HepG2 (cell line): Measurements from ENCODE around the gene AGT. TPM values are rescaled to one million over a fixed set of nuclear protein-coding genes. Genes with fewer than 3 reads are reported as not detected.
A peak's percentile ranks its signal among the peaks of the same experiment; 100 is the strongest.

Experiments
- ATAC-seq: fragments of 200-7000 bp; cut with Tn5 transposase; 3 replicates; pipeline ENCODE4 v1.9.1; 2020; ENCODE audit warnings: mild to moderate bottlenecking, moderate library complexity
- BruUV-seq: library from RNA; stranded (reverse); fragments of 400-500 nt; replicated peaks from 2 replicates; lab custom pipeline; 2021; lab: Mats Ljungman, UMichigan
- CTCF ChIA-PET: fragments of 300-600 bp; formaldehyde crosslinking; extraction: SDS; loops from one replicate; lab custom pipeline; 2021; ENCODE audit warnings: low total read pairs, inconsistent platforms, low intra/inter-chr PET ratio; lab: Yijun Ruan, JAX
- POLR2A ChIA-PET: fragments of 350-600 bp; sonication (Branson Sonifier 250); formaldehyde crosslinking; loops from one replicate; lab custom pipeline; 2020; ENCODE audit warnings: antibody characterized with exemption, inconsistent platforms; lab: Yijun Ruan, JAX
- DNase-seq: peaks from one replicate; pipeline ENCODE4 v3.0.0-alpha.2; 2015; ENCODE audit warnings: low spot score
- FAIRE-seq: peaks from 3 replicates; lab custom pipeline; 2011; peaks lifted over from hg19 to GRCh38; lab: Jason Lieb, UNC
- H2AFZ ChIP-seq: one replicate; pipeline ENCODE4 v1.6.1; 2011; ENCODE audit warnings: low read length, inconsistent platforms
- H3K27ac ChIP-seq: fragments of 300-600 bp; 3 replicates; pipeline ENCODE4 v1.8.0; 2011; ENCODE audit warnings: mixed run types, mild to moderate bottlenecking, mixed read lengths, low read length, inconsistent platforms; ENCODE audit not compliant: insufficient read depth; ENCODE audit errors: extremely low read length
- H3K27me3 ChIP-seq, 2 experiments: fragments of 200-600 bp in 1 of 2; 2 replicates in 1 of 2; 3 replicates in 1 of 2; pipeline versions ENCODE4 v1.6.0 to v1.8.0; 2011; ENCODE audit warnings: low read length in 2 of 2, mild to moderate bottlenecking in 2 of 2, moderate library complexity in 2 of 2, inconsistent platforms in 1 of 2; ENCODE audit not compliant: insufficient read depth in 2 of 2, control insufficient read depth in 1 of 2
- H3K36me3 ChIP-seq, 2 experiments: fragments of 200-600 bp in 1 of 2; replicated peaks in 1 of 2; 2 replicates in 1 of 2; 3 replicates in 1 of 2; pipeline versions ENCODE4 v1.5.1 to v1.8.0; 2011; ENCODE audit warnings: low read length in 2 of 2, inconsistent platforms in 1 of 2; ENCODE audit not compliant: insufficient read depth in 2 of 2, control insufficient read depth in 1 of 2
- H3K4me1 ChIP-seq: 2 replicates; pipeline ENCODE4 v1.5.1; 2012; ENCODE audit warnings: low read length, inconsistent platforms; ENCODE audit not compliant: insufficient read depth
- H3K4me2 ChIP-seq: 2 replicates; pipeline ENCODE4 v1.6.0; 2011; ENCODE audit warnings: low read depth, low read length, inconsistent platforms
- H3K4me3 ChIP-seq, 3 experiments: fragments of 200-600 bp in 1 of 3; sonication (generic), shearing (Covaris generic) in 1 of 3; replicated peaks in 1 of 3; 2 replicates each; pipeline ENCODE4 v1.5.1; 2011 to 2016; ENCODE audit warnings: low read length in 3 of 3, inconsistent platforms in 2 of 3, low read depth in 2 of 3, mild to moderate bottlenecking in 2 of 3, control low read depth in 1 of 3, mixed read lengths in 1 of 3; ENCODE audit not compliant: insufficient read depth in 1 of 3
- H3K79me2 ChIP-seq: one replicate; pipeline ENCODE4 v1.6.1; 2011; ENCODE audit warnings: low read length, inconsistent platforms; ENCODE audit not compliant: insufficient read depth
- H3K9ac ChIP-seq: 2 replicates; pipeline ENCODE4 v1.6.0; 2011; ENCODE audit warnings: mild to moderate bottlenecking, low read depth, low read length, inconsistent platforms; ENCODE audit not compliant: insufficient read depth
- H3K9me3 ChIP-seq: 2 replicates; pipeline ENCODE4 v1.5.1; 2012; ENCODE audit warnings: mild to moderate bottlenecking, low read length
- H4K20me1 ChIP-seq: 2 replicates; pipeline ENCODE4 v1.6.0; 2011; ENCODE audit warnings: inconsistent platforms, mild to moderate bottlenecking, low read length, moderate library complexity; ENCODE audit not compliant: insufficient read depth
- CERS6 ChIP-seq: sonication (generic); formaldehyde crosslinking; IDR thresholded peaks from 2 replicates; pipeline ENCODE4 v1.5.0; 2020; ENCODE audit warnings: missing genetic modification reagents
- DBP ChIP-seq: sonication (generic); formaldehyde crosslinking; IDR thresholded peaks from 2 replicates; pipeline ENCODE4 v1.4.0; 2020; ENCODE audit warnings: missing genetic modification reagents; ENCODE audit errors: not compliant biosample characterization
- ELF3 ChIP-seq: IDR thresholded peaks from 2 replicates; pipeline ENCODE4 v1.6.1; 2016; ENCODE audit warnings: missing genetic modification reagents, missing compliant biosample characterization
- GABPB1 ChIP-seq: IDR thresholded peaks from 2 replicates; pipeline ENCODE4 v1.6.1; 2016; ENCODE audit warnings: mild to moderate bottlenecking, missing genetic modification reagents, moderate library complexity, missing compliant biosample characterization
- KLF11 ChIP-seq: IDR thresholded peaks from 2 replicates; pipeline ENCODE4 v1.6.1; 2016; ENCODE audit warnings: missing compliant biosample characterization
- KLF12 ChIP-seq: sonication (generic); formaldehyde crosslinking; IDR thresholded peaks from 2 replicates; pipeline ENCODE4 v1.4.0; 2020; ENCODE audit warnings: missing genetic modification reagents, borderline replicate concordance
- MTA3 ChIP-seq: sonication (generic); formaldehyde crosslinking; IDR thresholded peaks from 2 replicates; pipeline ENCODE4 v1.4.0; 2020; ENCODE audit warnings: missing genetic modification reagents
- NFE2 ChIP-seq: sonication (generic); formaldehyde crosslinking; IDR thresholded peaks from 2 replicates; pipeline ENCODE4 v1.4.0; 2020; ENCODE audit warnings: missing genetic modification reagents
- NR1H2 ChIP-seq: sonication (generic); formaldehyde crosslinking; IDR thresholded peaks from 2 replicates; pipeline ENCODE4 v1.8.1; 2022; ENCODE audit warnings: low read depth, missing genetic modification reagents, borderline replicate concordance
- PAF1 ChIP-seq: IDR thresholded peaks from 2 replicates; pipeline ENCODE4 v1.6.1; 2016; ENCODE audit warnings: missing genetic modification reagents, missing compliant biosample characterization
- POLR2A ChIP-seq, 2 experiments: IDR thresholded peaks; 2 replicates each; pipeline ENCODE4 v1.6.1; 2011; ENCODE audit warnings: low read depth in 2 of 2, low read length in 2 of 2, mild to moderate bottlenecking in 1 of 2, moderate library complexity in 1 of 2; ENCODE audit not compliant: insufficient read depth in 1 of 2
- REL ChIP-seq: sonication (generic); formaldehyde crosslinking; conservative IDR thresholded peaks from 2 replicates; pipeline ENCODE4 v1.8.0; 2022; ENCODE audit warnings: mild to moderate bottlenecking, missing genetic modification reagents, moderate library complexity
- SALL2 ChIP-seq: sonication (generic); formaldehyde crosslinking; IDR thresholded peaks from 2 replicates; pipeline ENCODE4 v1.8.1; 2023; ENCODE audit warnings: mild to moderate bottlenecking, missing genetic modification reagents, inconsistent platforms
- ZBTB1 ChIP-seq: sonication (generic); formaldehyde crosslinking; IDR thresholded peaks from 2 replicates; pipeline ENCODE4 v1.4.0; 2020; ENCODE audit warnings: missing genetic modification reagents, borderline replicate concordance
- ZC3H13 ChIP-seq: sonication (generic); formaldehyde crosslinking; IDR thresholded peaks from 2 replicates; pipeline ENCODE4 v1.8.1; 2023; ENCODE audit warnings: mild to moderate bottlenecking, missing genetic modification reagents, moderate library complexity
- ZFP37 ChIP-seq: sonication (generic); formaldehyde crosslinking; IDR thresholded peaks from 2 replicates; pipeline ENCODE4 v1.4.0; 2020; ENCODE audit warnings: missing genetic modification reagents, borderline replicate concordance
- ZKSCAN8 ChIP-seq: IDR thresholded peaks from 2 replicates; pipeline ENCODE4 v1.6.1; 2016; ENCODE audit warnings: borderline replicate concordance, missing genetic modification reagents, missing compliant biosample characterization
- ZNF180 ChIP-seq: sonication (generic); formaldehyde crosslinking; IDR thresholded peaks from 2 replicates; pipeline ENCODE4 v1.4.0; 2020; ENCODE audit warnings: low read depth, missing genetic modification reagents, borderline replicate concordance
- ZNF234 ChIP-seq: sonication (generic); formaldehyde crosslinking; conservative IDR thresholded peaks from 2 replicates; pipeline ENCODE4 v1.5.1; 2020; ENCODE audit warnings: mild to moderate bottlenecking, missing genetic modification reagents
- ZNF569 ChIP-seq: sonication (generic); formaldehyde crosslinking; IDR thresholded peaks from 2 replicates; pipeline ENCODE4 v1.5.0; 2020; ENCODE audit warnings: mild to moderate bottlenecking, missing genetic modification reagents, moderate library complexity, borderline replicate concordance
- ZNF572 ChIP-seq: sonication (generic); formaldehyde crosslinking; IDR thresholded peaks from 2 replicates; pipeline ENCODE4 v1.5.1; 2020; ENCODE audit warnings: mild to moderate bottlenecking, missing genetic modification reagents
- ZNF629 ChIP-seq: sonication (generic); formaldehyde crosslinking; conservative IDR thresholded peaks from 2 replicates; pipeline ENCODE4 v1.5.0; 2020; ENCODE audit warnings: missing genetic modification reagents
- ZNF740 ChIP-seq: sonication (generic); formaldehyde crosslinking; IDR thresholded peaks from 2 replicates; pipeline ENCODE4 v1.4.0; 2020; ENCODE audit warnings: missing genetic modification reagents
- ZNF768 ChIP-seq: sonication (generic); formaldehyde crosslinking; IDR thresholded peaks from 2 replicates; pipeline ENCODE4 v1.4.0; 2020; ENCODE audit warnings: missing genetic modification reagents
- ZNF891 ChIP-seq: sonication (generic); formaldehyde crosslinking; IDR thresholded peaks from 2 replicates; pipeline ENCODE4 v1.5.0; 2020; ENCODE audit warnings: mild to moderate bottlenecking, missing genetic modification reagents
- WGBS: methylation state at CpG from one replicate; pipeline ENCODE4 v1.1.6; 2017; ENCODE audit warnings: low lambda C conversion rate; 5-methylcytosine and 5-hydroxymethylcytosine counted together
- in situ Hi-C: cut with HindIII; loops from 2 replicates; pipeline ENCODE4 v1.10.0; 2017; ENCODE audit warnings: low pct_unique_long_range_greater_than_20kb; ENCODE audit not compliant: extremely low pct_ligation_motif_present
- intact Hi-C: fragments of 100-400 bp; cut with micrococcal nuclease; formaldehyde crosslinking; loops from one replicate; pipeline ENCODE4 v1.10.0; 2022; ENCODE audit not compliant: unreplicated experiment
- polyA plus RNA-seq, 8 experiments: library from polyadenylated mRNA; depleted of rRNA in 3 of 8; stranded (reverse) in 7 of 8; unstranded in 1 of 8; fragments of >200 nt; fragmentation: Illumina TruSeq in 4 of 8; extraction: Trizol in 4 of 8; gene quantifications; 2 replicates each; pipeline versions ENCODE4 v1.2.1 to v1.2.3, GENCODE V29; 2011 to 2016; ENCODE audit warnings: low read depth in 4 of 8, missing spikeins in 1 of 8, mixed read lengths in 1 of 8; ENCODE audit not compliant: insufficient read depth in 1 of 8
- total RNA-seq, 5 experiments: library from RNA; depleted of rRNA; stranded (reverse); fragments of >200 nt; fragmentation: Illumina TruSeq; extraction: Trizol; gene quantifications; 2 replicates each; pipeline ENCODE4 v1.2.3, GENCODE V29; 2016; ENCODE audit warnings: low read depth in 1 of 5

Gene AGT
- total and polyA plus RNA-seq, 2 of the 13 experiments (the other 11 are each of a cell fraction or from before 2014, with no cell fraction given) = 892 to 2,071 TPM

DNA sequence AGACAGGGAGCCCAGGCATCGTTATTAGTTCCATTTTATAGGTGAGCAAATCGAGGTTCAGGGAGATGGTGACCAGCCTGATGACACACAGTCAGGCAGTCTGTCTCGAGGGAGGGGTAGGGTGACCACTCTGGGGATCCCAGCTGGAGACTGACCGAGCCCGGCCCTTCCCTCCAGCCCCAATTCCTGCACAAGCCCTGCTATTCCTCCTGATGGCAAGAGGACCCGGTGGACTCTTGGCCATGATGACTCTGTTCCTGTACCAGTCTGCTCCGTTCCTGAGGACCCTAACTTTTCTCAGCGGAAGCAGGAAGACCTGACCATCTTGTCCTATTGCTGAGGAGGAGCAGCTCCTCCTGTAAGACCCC lies 391 bp downstream of the AGT start:
- peaks cover 61% of the 10 kb centered on the region for H3K4me1 ChIP-seq
- in situ Hi-C loops (no loop called here), intact Hi-C loops (loop anchor here (5.0 to 10.0 kb wide), 2 partner anchors 39 to 261 kb away; partner anchors contain the start of genes ARV1 and TTC13)
- POLR2A ChIA-PET = interaction anchor here (0.8 to 7.9 kb wide), 22 partner anchors 10 to 523 kb away, joined by 3 to 110 read pairs (median 5); partner anchors contain the start of genes CAPN9 and COG2
- H4K20me1 ChIP-seq = peaks cover 48% of the 10 kb centered on the region
- H3K9me3 ChIP-seq = no peaks in the 10 kb centered on the region
- H3K27ac ChIP-seq = peak overlapping the region; percentile 93
- peak overlapping the region; percentile 91 for H3K9ac ChIP-seq
- FAIRE-seq (no peak), ATAC-seq (no peak), DNase-seq (no peak)
- CTCF ChIA-PET = no interaction called here
- H3K4me2 ChIP-seq = peak overlapping the region; percentile 97
- H3K36me3 ChIP-seq = peaks cover 7 to 19% of the 10 kb centered on the region in 2 experiments
- H3K79me2 ChIP-seq = peaks cover 56% of the 10 kb centered on the region
- TSS peak; percentile 62 for BruUV-seq
- H2AFZ ChIP-seq = no peak overlapping the region
- 0 out of 2 replicates have a peak, but pooled peaks have one; percentile 12 for TF ChIP-seq ZC3H13 (CRISPR knock-in tag)
- TF ChIP-seq ZNF891 = no peak
- no peak for TF ChIP-seq NFE2 (CRISPR knock-in tag)
- TF ChIP-seq ZNF234 = no peak
- TF ChIP-seq DBP (CRISPR knock-in tag) = peak; percentile 27
- TF ChIP-seq KLF11 (CRISPR knock-in tag) = no peak
- TF ChIP-seq REL = peak; percentile 37; the same call in 1 of the 2 replicates
- TF ChIP-seq CERS6 (CRISPR knock-in tag) = 0 out of 2 replicates have a peak, but pooled peaks have one; percentile 34
- TF ChIP-seq SALL2 (CRISPR knock-in tag) = no peak; the same call in 1 of the 2 replicates
- TF ChIP-seq ZNF768 (CRISPR knock-in tag) = 0 out of 2 replicates have a peak, but pooled peaks have one; percentile 20
- no peak for TF ChIP-seq MTA3 (CRISPR knock-in tag)
- TF ChIP-seq ZNF629 (CRISPR knock-in tag) = peak; percentile 78
- TF ChIP-seq ZFP37 (CRISPR knock-in tag) = no peak
- TF ChIP-seq PAF1 (CRISPR knock-in tag) = peak; percentile 80; the same call in 1 of the 2 replicates
- TF ChIP-seq KLF12 (CRISPR knock-in tag) = no peak
- peak; percentile 69; the same call in 1 of the 2 replicates for TF ChIP-seq ZNF180 (CRISPR knock-in tag)
- no peak for TF ChIP-seq ZNF569
- TF ChIP-seq ZNF572 (CRISPR knock-in tag) = 0 out of 2 replicates have a peak, but pooled peaks have one; percentile 25
- no peak for TF ChIP-seq ELF3 (CRISPR knock-in tag)
- TF ChIP-seq ZKSCAN8 = no peak
- TF ChIP-seq GABPB1 (CRISPR knock-in tag) = no peak
- TF ChIP-seq POLR2A (IDR thresholded peaks at IDR 0.05; ENCODE audit: insufficient read depth in 1 of 2, low read depth in 2 of 2, low read length in 2 of 2) = no peak
- no peak for TF ChIP-seq ZBTB1
- 0 out of 2 replicates have a peak, but pooled peaks have one; percentile 9 for TF ChIP-seq ZNF740 (CRISPR knock-in tag)
- TF ChIP-seq NR1H2 (CRISPR knock-in tag) = peak; percentile 88; the same call in 1 of the 2 replicates
- peaks cover 0 to 2% of the 10 kb centered on the region in 2 experiments; a peak in 1 of 5 replicates for H3K27me3 ChIP-seq
- WGBS = 0% methylated on average over 2 of the region's 8 CpGs
- peak overlapping the region; percentile 83 to 92 (median 90) for H3K4me3 ChIP-seq
